Measurements from ENCODE around the gene SSBP3. TPM values are rescaled to one million over a fixed set of nuclear protein-coding genes. Genes with fewer than 3 reads are reported as not detected.
"Not testable (repeated sequence)": the region's sequence is repeated elsewhere in the genome, so short reads cannot be mapped to it uniquely, and the experiment has no call there.

Gene SSBP3
- total RNA-seq, 1 donor from 2014 or later = 7.8 TPM

DNA sequence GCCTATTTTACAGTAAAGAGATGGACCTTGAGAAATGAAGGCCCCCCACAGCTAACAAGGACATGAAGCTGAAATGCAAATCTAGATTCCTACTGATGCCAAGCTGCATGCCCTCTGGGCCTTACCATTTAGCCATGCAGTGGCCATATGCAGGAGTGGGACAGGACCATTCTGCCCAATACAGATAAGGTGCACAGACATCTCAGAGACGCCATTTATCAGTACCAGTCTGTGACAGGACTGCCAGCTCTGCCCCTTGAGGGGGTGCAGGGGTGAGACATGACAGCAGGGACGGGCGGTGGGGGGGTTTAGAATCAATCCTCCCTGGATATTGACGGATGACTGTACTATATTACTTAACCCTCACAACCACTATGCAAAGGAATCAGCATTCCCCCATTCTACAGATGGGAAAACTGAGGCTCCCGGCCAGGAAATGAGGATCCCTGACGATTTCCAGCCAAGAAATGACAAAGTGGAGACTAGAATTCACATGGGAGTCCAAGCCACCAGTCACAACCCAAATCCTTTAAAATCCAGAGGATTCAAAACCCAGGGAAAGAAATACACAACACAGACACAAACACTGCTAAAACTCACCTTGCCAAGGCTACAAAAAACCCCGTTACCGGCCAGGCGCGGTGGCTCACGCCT lies 10.8 kb downstream of the SSBP3 start:
- H3K4me3 ChIP-seq (ENCODE audit: low read depth, low read length) = no peak overlapping the region
- TF ChIP-seq, protein P1, sequence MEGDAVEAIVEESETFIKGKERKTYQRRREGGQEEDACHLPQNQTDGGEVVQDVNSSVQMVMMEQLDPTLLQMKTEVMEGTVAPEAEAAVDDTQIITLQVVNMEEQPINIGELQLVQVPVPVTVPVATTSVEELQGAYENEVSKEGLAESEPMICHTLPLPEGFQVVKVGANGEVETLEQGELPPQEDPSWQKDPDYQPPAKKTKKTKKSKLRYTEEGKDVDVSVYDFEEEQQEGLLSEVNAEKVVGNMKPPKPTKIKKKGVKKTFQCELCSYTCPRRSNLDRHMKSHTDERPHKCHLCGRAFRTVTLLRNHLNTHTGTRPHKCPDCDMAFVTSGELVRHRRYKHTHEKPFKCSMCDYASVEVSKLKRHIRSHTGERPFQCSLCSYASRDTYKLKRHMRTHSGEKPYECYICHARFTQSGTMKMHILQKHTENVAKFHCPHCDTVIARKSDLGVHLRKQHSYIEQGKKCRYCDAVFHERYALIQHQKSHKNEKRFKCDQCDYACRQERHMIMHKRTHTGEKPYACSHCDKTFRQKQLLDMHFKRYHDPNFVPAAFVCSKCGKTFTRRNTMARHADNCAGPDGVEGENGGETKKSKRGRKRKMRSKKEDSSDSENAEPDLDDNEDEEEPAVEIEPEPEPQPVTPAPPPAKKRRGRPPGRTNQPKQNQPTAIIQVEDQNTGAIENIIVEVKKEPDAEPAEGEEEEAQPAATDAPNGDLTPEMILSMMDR (conservative IDR thresholded peaks at IDR 0.05; ENCODE audit: low read depth, low read length) = no peak
- DNase-seq (ENCODE audit: low read depth) = no peak

DNA sequence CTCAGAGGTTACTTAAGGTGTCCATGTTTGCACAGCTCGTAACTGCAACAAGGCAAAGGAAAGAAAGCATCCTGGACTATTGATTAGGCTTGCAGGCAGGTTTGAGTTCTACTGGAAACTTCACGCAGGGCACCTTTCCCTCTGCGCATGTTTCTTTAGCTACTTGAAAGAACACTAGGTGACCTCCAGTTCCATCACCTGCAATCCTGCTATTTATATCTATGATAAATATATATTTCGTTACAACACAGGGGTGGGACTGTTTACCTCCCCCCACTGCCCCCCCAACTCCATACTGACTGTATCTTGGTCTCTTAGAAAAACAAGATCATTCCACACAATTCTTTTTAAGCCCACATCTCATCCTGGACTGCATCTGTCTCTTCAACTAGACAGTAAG lies 12.1 kb downstream of the SSBP3 start:
- no peak for DNase-seq (ENCODE audit: low read depth)
- TF ChIP-seq, protein P1 (conservative IDR thresholded peaks at IDR 0.05; ENCODE audit: low read depth, low read length) = no peak
- H3K4me3 ChIP-seq (ENCODE audit: low read depth, low read length) = no peak overlapping the region

DNA sequence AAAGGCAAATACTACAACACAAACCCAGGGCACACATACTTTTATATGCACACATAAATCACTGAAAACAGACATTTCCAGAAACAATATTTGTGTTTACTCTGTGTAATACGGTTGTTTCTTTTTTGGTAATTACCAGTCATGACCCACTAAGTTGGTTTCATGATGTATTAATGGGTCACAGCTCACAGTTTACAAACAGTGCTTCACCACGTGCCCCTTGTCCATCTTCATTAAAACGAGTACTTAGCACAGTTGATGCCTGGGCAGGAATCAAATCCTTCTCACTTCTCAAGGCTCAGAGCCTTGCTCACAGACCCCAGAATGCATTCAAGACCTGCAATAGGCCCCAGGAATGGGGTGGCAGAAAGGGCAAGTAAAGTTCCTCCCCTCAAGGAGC lies 13.8 kb downstream of the SSBP3 start:
- DNase-seq (ENCODE audit: low read depth) = no peak
- no peak overlapping the region for H3K4me3 ChIP-seq (ENCODE audit: low read depth, low read length)
- TF ChIP-seq, protein P1 (conservative IDR thresholded peaks at IDR 0.05; ENCODE audit: low read depth, low read length) = no peak

DNA sequence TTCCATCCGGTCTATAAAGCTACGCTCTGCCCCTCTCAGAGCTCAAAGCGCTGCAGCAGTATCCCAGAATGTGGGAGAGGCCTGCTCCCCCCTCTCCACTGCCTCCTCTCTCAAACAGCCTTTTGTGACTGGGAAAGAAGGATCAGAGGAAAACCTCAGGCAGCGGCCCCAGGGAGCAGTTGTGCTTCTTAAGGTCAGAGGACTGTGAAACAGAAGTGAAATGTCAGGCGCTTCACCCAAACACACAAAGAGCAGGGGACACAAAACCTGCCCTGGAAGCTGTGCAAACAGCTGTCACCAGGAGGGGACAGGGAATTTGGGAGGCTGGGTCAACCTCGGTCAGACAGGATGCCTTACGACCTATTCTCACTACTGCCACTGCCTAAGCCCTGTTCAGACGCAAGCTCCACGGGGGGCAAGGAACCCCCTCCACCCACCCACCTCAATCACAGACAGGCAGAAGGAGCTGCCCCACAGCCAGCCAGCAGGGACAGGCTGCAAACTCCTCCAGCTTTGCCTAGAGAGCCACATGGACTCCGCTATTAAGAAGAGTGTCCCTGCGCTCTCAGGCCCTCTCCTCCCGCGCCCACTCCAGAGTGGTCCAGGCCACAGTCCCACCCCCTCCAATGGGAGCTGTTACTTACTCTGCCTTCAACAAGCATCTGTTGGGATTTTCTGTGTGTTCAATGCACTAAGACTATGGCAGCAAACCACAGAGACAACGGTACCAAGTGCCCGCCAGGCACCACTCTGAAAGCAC lies 14.6 kb downstream of the SSBP3 start:
- H3K4me3 ChIP-seq (ENCODE audit: low read depth, low read length) = no peak overlapping the region
- TF ChIP-seq, protein P1 (conservative IDR thresholded peaks at IDR 0.05; ENCODE audit: low read depth, low read length) = no peak
- DNase-seq (ENCODE audit: low read depth) = no peak

DNA sequence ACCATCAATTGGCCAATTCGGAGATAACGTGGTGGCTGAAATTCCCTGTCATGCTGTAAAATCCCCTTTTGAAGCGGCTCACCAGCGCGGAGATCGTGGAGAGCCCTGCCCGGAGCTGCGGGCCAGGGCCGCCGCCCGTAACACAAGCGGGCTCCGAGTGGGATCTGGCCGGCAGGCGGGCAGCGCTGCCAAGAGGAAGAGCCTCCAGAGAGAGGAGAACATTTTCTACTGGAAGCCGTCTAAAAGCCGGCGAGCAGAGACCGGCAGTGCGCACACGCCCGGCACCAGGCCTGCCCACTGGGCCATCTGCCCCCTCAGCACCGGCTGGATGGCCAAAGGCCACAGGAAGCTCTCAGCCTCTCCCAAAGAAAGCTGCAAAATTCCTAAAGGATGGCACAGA lies 15.5 kb downstream of the SSBP3 start:
- H3K4me3 ChIP-seq (ENCODE audit: low read depth, low read length) = no peak overlapping the region
- TF ChIP-seq, protein P1 (conservative IDR thresholded peaks at IDR 0.05; ENCODE audit: low read depth, low read length) = no peak
- no peak for DNase-seq (ENCODE audit: low read depth)

DNA sequence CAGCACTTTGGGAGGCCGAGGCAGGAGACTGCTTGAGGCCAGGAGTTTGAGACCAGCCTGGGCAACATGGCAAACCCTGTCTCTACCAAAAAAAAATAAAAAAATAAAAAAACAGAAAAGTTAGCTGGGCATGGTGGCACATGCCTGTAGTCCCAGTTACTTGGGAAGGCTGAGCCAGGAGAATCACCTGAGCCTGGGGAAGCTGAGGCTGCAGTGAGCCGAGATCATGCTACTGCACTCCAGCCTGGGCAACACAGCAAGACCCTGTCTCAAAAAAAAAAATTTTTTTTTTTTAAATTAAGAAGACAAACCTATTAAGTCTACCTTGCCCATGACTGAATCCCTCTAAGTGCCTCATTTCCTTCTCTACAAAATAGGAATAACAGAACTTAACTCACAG lies 16.6 kb downstream of the SSBP3 start:
- DNase-seq (ENCODE audit: low read depth); H3K4me3 ChIP-seq (ENCODE audit: low read depth, low read length): not testable (repeated sequence)

DNA sequence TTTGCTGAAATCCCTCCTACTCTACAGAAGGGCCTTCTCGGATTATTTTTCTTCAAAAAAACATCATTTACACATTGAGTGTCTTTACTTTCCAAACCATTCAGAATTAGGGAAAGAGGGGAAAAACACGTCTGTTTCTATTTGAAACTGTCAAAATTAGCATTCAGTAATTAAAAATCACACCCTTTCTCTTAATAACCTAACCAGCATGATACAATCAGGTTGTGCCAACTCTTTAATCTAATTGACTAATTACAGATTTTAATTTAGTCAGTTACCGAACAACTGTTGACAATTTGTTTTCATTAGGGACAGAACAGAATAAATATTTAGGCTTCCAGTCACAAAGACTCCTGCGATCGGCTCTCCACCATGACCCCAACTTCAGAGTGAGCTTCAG lies 18.8 kb downstream of the SSBP3 start:
- TF ChIP-seq, protein P1 (conservative IDR thresholded peaks at IDR 0.05; ENCODE audit: low read depth, low read length) = no peak
- DNase-seq (ENCODE audit: low read depth) = no peak

More for the DNA sequence above, 18.8 kb downstream of the SSBP3 start:
- H3K4me3 ChIP-seq (ENCODE audit: low read depth, low read length) = no peak overlapping the region

Data from epithelial cell of proximal tubule (primary cell).